Midbrain (tissue), 1 donor: ENCODE results near the gene TBC1D3I.
"Not testable (repeated sequence)": the region's sequence is repeated elsewhere in the genome, so short reads cannot be mapped to it uniquely, and the experiment has no call there.

Experiments used
- DNase-seq: peaks from one replicate; lab custom pipeline; 2025; lab: John Stamatoyannopoulos, UW

Gene TBC1D3I

DNA sequence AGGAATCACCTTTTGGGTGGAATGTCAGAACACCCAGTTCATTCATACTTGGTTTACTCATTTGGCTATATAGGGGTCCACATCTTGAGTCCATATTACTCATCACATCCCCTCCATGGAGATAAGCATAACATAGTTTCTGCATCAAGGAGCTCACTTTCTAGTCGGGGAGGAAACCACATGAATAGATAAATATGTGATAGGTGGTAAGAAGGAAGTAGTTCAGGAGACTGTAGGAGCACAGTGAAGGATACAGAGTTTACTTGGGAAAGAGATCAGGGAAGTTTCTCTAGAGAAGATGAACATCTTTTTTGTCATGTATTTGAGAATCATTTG lies 57.9 kb downstream of the TBC1D3I start:
- DNase-seq: not testable (repeated sequence)

GRCh38 chr17:36205637-36206485 lies 58.5 kb downstream of the TBC1D3I start:
- DNase-seq: no peak

- no peak for DNase-seq
Measured at GRCh38 chr17:36204724-36205500, 59.5 kb downstream of the TBC1D3I start.
